Neuronal stem cell (in vitro differentiated cells): ENCODE measurements around the gene GALNTL6.

Experiments
- DNase-seq: peaks from one replicate; pipeline ENCODE4 v3.0.0-alpha.2; 2013; ENCODE audit warnings: low spot score
- H2AFZ ChIP-seq: one replicate; pipeline ENCODE4 v1.6.1; 2013; ENCODE audit warnings: mild to moderate bottlenecking, low read length, inconsistent platforms
- H2AK5ac ChIP-seq: 2 replicates; pipeline ENCODE4 v1.6.1; 2013; ENCODE audit warnings: low read depth, mild to moderate bottlenecking, inconsistent platforms, low read length, moderate library complexity, mixed read lengths
- H2BK120ac ChIP-seq: 2 replicates; pipeline ENCODE4 v1.6.1; 2013; ENCODE audit warnings: low read depth, mild to moderate bottlenecking, inconsistent platforms, low read length, moderate library complexity, mixed read lengths
- H2BK12ac ChIP-seq: one replicate; pipeline ENCODE4 v1.6.1; 2013; ENCODE audit warnings: low read length, inconsistent platforms
- H2BK15ac ChIP-seq: 2 replicates; pipeline ENCODE4 v1.6.1; 2013; ENCODE audit warnings: mild to moderate bottlenecking, low read length, inconsistent platforms, mixed read lengths
- H2BK5ac ChIP-seq: one replicate; pipeline ENCODE4 v1.6.1; 2013; ENCODE audit warnings: inconsistent platforms, mild to moderate bottlenecking, low read length, moderate library complexity
- H3K14ac ChIP-seq: one replicate; pipeline ENCODE4 v1.6.1; 2013; ENCODE audit warnings: low read length, inconsistent platforms
- H3K18ac ChIP-seq: 2 replicates; pipeline ENCODE4 v1.6.1; 2013; ENCODE audit warnings: low read length, inconsistent platforms
- H3K23ac ChIP-seq: 2 replicates; pipeline ENCODE4 v1.6.1; 2013; ENCODE audit warnings: low read depth, mild to moderate bottlenecking, mixed read lengths, low read length, inconsistent platforms; ENCODE audit not compliant: poor library complexity
- H3K27ac ChIP-seq: replicated peaks from 3 replicates; pipeline ENCODE4 v1.5.1; 2013; ENCODE audit warnings: low read length, inconsistent platforms
- H3K27me3 ChIP-seq, 3 experiments: 2 replicates each; pipeline ENCODE4 v1.6.1; 2013; ENCODE audit warnings: low read length in 3 of 3, mild to moderate bottlenecking in 2 of 3, inconsistent platforms in 1 of 3, low read depth in 1 of 3, mixed read lengths in 1 of 3, moderate library complexity in 1 of 3; ENCODE audit not compliant: control insufficient read depth in 3 of 3, insufficient read depth in 3 of 3
- H3K36me3 ChIP-seq, 2 donors: replicated peaks in 1 of 2; 2 replicates each; pipeline ENCODE4 v1.6.1; 2013; ENCODE audit warnings: low read length in 2 of 2; ENCODE audit not compliant: control insufficient read depth in 2 of 2, insufficient read depth in 2 of 2
- H3K4ac ChIP-seq: 2 replicates; pipeline ENCODE4 v1.6.1; 2013; ENCODE audit warnings: inconsistent platforms, mild to moderate bottlenecking, low read length, moderate library complexity
- H3K4me1 ChIP-seq, 2 donors: 1 replicate in 1 of 2; 2 replicates in 1 of 2; pipeline ENCODE4 v1.6.1; 2013; ENCODE audit warnings: low read length in 2 of 2, low read depth in 1 of 2; ENCODE audit not compliant: control insufficient read depth in 2 of 2, insufficient read depth in 1 of 2
- H3K4me2 ChIP-seq: one replicate; pipeline ENCODE4 v1.6.1; 2013; ENCODE audit warnings: mild to moderate bottlenecking, low read length, inconsistent platforms; ENCODE audit not compliant: insufficient read depth, poor library complexity, severe bottlenecking
- H3K4me3 ChIP-seq, 2 donors: 2 replicates each; pipeline ENCODE4 v1.5.1; 2013; ENCODE audit warnings: low read length in 2 of 2, mild to moderate bottlenecking in 2 of 2, inconsistent platforms in 1 of 2, moderate library complexity in 1 of 2
- H3K79me1 ChIP-seq: one replicate; pipeline ENCODE4 v1.6.1; 2013; ENCODE audit warnings: low read depth, mild to moderate bottlenecking, inconsistent platforms, low read length, moderate library complexity
- H3K9ac ChIP-seq: one replicate; pipeline ENCODE4 v1.6.1; 2013; ENCODE audit warnings: mild to moderate bottlenecking, low read depth, low read length, inconsistent platforms; ENCODE audit not compliant: poor library complexity
- H3K9me3 ChIP-seq, 2 donors: replicated peaks in 1 of 2; 2 replicates each; pipeline versions ENCODE3 to v1.6.1; 2013; ENCODE audit warnings: low read length in 2 of 2, mild to moderate bottlenecking in 2 of 2, inconsistent platforms in 1 of 2, low read depth in 1 of 2, mixed read lengths in 1 of 2, moderate library complexity in 1 of 2; ENCODE audit not compliant: control insufficient read depth in 2 of 2, insufficient read depth in 1 of 2
- H4K8ac ChIP-seq: one replicate; pipeline ENCODE4 v1.6.1; 2013; ENCODE audit warnings: low read depth, mild to moderate bottlenecking, inconsistent platforms, low read length, moderate library complexity
- H4K91ac ChIP-seq: one replicate; pipeline ENCODE4 v1.6.1; 2013; ENCODE audit warnings: low read length, low read depth, mild to moderate bottlenecking, inconsistent platforms; ENCODE audit not compliant: poor library complexity
- whole genome bisulfite sequencing, 2 donors: extraction: QIAGEN DNeasy Blood & Tissue Kit; methylation state at CpG; one replicate each; pipeline ENCODE4 v1.1.7; 2013; ENCODE audit warnings: missing lambda C conversion rate in 2 of 2, mixed read lengths in 1 of 2; ENCODE audit not compliant: insufficient read length in 2 of 2, insufficient replicate concordance in 1 of 2; ENCODE audit errors: extremely low coverage in 2 of 2; 5-methylcytosine and 5-hydroxymethylcytosine counted together

The GALNTL6 gene

GRCh38 chr4:172515266-172515879, 702.2 kb downstream of the GALNTL6 start:
- no CpG with 5 or more reads among the region's 7 CpGs for WGBS, 2 donors
- Histone ChIP-seq H3K36me3 (no peaks in the 10 kb centered on the region), H3K4ac (no peak overlapping the region), H3K14ac (no peak overlapping the region), H2AFZ (no peak overlapping the region), H4K91ac (no peak overlapping the region), H3K27ac (no peak overlapping the region), H3K9ac (no peak overlapping the region), H2BK15ac (no peak overlapping the region), H2BK12ac (no peak overlapping the region), H3K4me1 (peaks cover 2 to 4% of the 10 kb centered on the region in 2 donors), H4K8ac (no peak overlapping the region), H3K4me3 (no peak overlapping the region), H3K4me2 (no peak overlapping the region), H3K18ac (no peak overlapping the region), H2BK5ac (no peak overlapping the region), H3K79me1 (no peaks in the 10 kb centered on the region), H2BK120ac (no peak overlapping the region), H3K23ac (no peak overlapping the region), H3K27me3 (no peaks in the 10 kb centered on the region), H2AK5ac (no peak overlapping the region), H3K9me3 (peaks cover 0 to 5% of the 10 kb centered on the region in 2 donors)
- DNase-seq: no peak

DNA sequence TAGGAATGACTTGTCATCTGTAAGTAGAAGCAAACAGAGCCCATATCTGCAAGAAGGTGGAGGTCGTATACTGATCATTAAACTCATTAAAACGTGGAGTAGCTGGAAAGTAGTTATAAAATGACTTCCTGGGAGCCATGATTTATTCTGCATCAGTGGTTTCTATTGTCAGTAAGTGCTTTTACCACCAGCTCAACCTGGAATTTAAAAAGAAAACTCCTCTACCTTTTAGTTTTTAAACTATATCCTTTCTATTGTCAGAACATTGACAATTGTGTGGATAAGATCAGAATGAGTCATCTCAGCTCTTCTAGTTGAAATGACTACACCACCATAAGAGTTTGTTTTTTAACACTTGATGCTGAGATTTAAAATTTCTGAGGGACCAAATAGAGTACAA, 704.2 kb downstream of the GALNTL6 start:
- Histone ChIP-seq H3K36me3 (no peaks in the 10 kb centered on the region), H2BK120ac (no peak overlapping the region), H3K9me3 (peaks cover 0 to 5% of the 10 kb centered on the region in 2 donors), H3K14ac (no peak overlapping the region), H3K4me2 (no peak overlapping the region), H2AFZ (no peak overlapping the region), H3K27me3 (no peaks in the 10 kb centered on the region), H3K27ac (no peak overlapping the region), H3K79me1 (no peaks in the 10 kb centered on the region), H4K91ac (no peak overlapping the region), H3K18ac (no peak overlapping the region), H2BK12ac (no peak overlapping the region), H3K4me1 (peaks cover 2 to 4% of the 10 kb centered on the region in 2 donors), H2BK15ac (no peak overlapping the region), H3K4ac (no peak overlapping the region), H4K8ac (no peak overlapping the region), H2BK5ac (no peak overlapping the region), H3K4me3 (no peak overlapping the region), H3K23ac (no peak overlapping the region), H2AK5ac (no peak overlapping the region), H3K9ac (no peak overlapping the region)
- no peak for DNase-seq
- WGBS, 2 donors: no CpG with 5 or more reads among the region's 2 CpGs

GRCh38 chr4:172521248-172521647, 708.0 kb downstream of the GALNTL6 start:
- Histone ChIP-seq H2BK12ac (no peak overlapping the region), H4K91ac (no peak overlapping the region), H2BK120ac (no peak overlapping the region), H3K18ac (no peak overlapping the region), H3K9ac (no peak overlapping the region), H3K14ac (no peak overlapping the region), H3K27me3 (no peaks in the 10 kb centered on the region), H2BK5ac (no peak overlapping the region), H3K4me2 (no peak overlapping the region), H2AFZ (no peak overlapping the region), H3K36me3 (no peaks in the 10 kb centered on the region), H2AK5ac (no peak overlapping the region), H3K27ac (no peak overlapping the region), H3K4ac (no peak overlapping the region), H3K79me1 (no peaks in the 10 kb centered on the region), H3K4me1 (no peaks in the 10 kb centered on the region), H3K23ac (no peak overlapping the region), H3K4me3 (no peak overlapping the region), H2BK15ac (no peak overlapping the region), H4K8ac (no peak overlapping the region), H3K9me3 (no peaks in the 10 kb centered on the region)
- WGBS, 2 donors: no CpG with 5 or more reads among the region's 1 CpG
- no peak for DNase-seq

DNA sequence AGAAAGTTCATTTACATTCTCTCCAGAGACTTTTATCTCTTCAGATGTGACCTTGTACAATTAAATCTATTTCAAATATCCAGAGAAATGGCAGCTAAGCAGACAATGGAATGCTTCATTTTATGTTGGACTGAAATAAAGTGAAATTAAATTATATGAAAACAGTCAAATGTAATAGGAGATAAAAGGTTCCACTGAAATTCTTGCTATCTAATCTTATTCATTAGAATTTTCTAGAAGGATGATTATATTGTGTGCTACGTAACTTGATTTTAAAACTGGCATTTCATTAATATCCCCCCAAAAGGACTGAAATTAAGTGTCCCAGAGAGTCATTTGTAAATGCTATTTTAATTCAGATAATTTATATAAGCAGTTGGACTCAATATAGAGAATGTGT, 708.5 kb downstream of the GALNTL6 start:
- WGBS, 2 donors: no CpG with 5 or more reads among the region's 1 CpG

More for the DNA sequence above, 708.5 kb downstream of the GALNTL6 start:
- Histone ChIP-seq H2BK120ac (no peak overlapping the region), H4K8ac (no peak overlapping the region), H2AK5ac (no peak overlapping the region), H2AFZ (no peak overlapping the region), H3K23ac (no peak overlapping the region), H2BK5ac (no peak overlapping the region), H3K4ac (no peak overlapping the region), H2BK15ac (no peak overlapping the region), H3K18ac (no peak overlapping the region), H3K27ac (no peak overlapping the region), H3K14ac (no peak overlapping the region), H3K36me3 (no peaks in the 10 kb centered on the region), H3K79me1 (no peaks in the 10 kb centered on the region), H2BK12ac (no peak overlapping the region), H3K9ac (no peak overlapping the region), H3K4me1 (no peaks in the 10 kb centered on the region), H4K91ac (no peak overlapping the region), H3K9me3 (no peaks in the 10 kb centered on the region), H3K27me3 (no peaks in the 10 kb centered on the region), H3K4me3 (no peak overlapping the region), H3K4me2 (no peak overlapping the region)
- DNase-seq: no peak
